Epithelial cell of proximal tubule (primary cell): ENCODE measurements around the gene NPIPB8. TPM values are rescaled to one million over a fixed set of nuclear protein-coding genes. Genes with fewer than 3 reads are reported as not detected.
A peak's percentile ranks its signal among the peaks of the same experiment; 100 is the strongest.
"Not testable (repeated sequence)": the region's sequence is repeated elsewhere in the genome, so short reads cannot be mapped to it uniquely, and the experiment has no call there.

Source experiments
- DNase-seq: peaks from one replicate; pipeline ENCODE4 v3.0.0-alpha.2; 2011; ENCODE audit warnings: low read depth
- H3K4me3 ChIP-seq: 2 replicates; pipeline ENCODE4 v1.5.1; 2011; ENCODE audit warnings: low read depth, mild to moderate bottlenecking, low read length
- total RNA-seq: library from RNA; depleted of rRNA; stranded (reverse); fragments of >200 nt; gene quantifications from 2 replicates; pipeline ENCODE4 v1.2.3, GENCODE V29; 2015
- TF ChIP-seq, protein P1 (sequence below): conservative IDR thresholded peaks from 2 replicates; pipeline ENCODE4 v1.5.1; 2012; ENCODE audit warnings: low read depth, mild to moderate bottlenecking, low read length

NPIPB8 gene
- total RNA-seq, 1 donor from 2014 or later = not detected

DNA sequence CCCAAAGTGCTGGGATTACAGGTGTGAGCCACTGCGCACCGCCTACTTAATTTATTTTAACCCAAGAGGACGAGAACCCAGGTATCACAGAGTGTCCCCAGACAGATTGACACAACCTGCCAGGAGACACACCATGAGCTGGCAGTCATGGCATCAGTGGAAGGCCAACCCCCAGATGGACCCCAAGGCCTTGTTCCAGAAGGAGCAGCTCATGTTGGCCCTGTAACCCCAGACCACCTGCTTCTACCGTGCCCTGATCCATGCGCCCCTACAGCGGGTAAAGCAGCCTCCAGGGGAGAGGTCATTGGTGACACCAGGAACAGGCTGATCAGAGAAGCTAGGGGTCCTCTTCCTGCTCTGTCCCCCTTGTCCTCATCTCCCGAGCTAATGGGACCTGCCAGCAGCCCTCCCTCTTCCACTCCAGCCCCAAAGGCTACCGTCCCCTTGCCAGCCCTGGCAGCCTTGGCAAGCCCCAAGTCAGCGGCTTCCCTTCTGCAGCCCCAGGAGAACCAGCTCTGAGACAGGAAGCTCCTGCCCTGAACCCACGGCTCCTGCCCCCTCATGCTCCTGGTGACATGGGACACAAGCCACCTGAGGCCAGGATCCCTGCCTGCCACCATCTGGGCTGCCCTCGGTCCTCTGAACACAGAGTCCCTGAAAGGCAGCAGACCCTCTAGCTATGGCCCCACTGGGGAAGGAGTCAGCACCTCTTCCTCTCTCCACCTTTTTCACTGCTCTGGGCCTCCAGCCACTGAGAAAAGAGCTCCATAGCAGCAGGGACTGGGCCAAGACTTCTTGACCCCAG is 34.3 kb upstream of the NPIPB8 start:
- TF ChIP-seq, protein P1, sequence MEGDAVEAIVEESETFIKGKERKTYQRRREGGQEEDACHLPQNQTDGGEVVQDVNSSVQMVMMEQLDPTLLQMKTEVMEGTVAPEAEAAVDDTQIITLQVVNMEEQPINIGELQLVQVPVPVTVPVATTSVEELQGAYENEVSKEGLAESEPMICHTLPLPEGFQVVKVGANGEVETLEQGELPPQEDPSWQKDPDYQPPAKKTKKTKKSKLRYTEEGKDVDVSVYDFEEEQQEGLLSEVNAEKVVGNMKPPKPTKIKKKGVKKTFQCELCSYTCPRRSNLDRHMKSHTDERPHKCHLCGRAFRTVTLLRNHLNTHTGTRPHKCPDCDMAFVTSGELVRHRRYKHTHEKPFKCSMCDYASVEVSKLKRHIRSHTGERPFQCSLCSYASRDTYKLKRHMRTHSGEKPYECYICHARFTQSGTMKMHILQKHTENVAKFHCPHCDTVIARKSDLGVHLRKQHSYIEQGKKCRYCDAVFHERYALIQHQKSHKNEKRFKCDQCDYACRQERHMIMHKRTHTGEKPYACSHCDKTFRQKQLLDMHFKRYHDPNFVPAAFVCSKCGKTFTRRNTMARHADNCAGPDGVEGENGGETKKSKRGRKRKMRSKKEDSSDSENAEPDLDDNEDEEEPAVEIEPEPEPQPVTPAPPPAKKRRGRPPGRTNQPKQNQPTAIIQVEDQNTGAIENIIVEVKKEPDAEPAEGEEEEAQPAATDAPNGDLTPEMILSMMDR = no peak
- no peak for DNase-seq
- no peak overlapping the region for H3K4me3 ChIP-seq

DNA sequence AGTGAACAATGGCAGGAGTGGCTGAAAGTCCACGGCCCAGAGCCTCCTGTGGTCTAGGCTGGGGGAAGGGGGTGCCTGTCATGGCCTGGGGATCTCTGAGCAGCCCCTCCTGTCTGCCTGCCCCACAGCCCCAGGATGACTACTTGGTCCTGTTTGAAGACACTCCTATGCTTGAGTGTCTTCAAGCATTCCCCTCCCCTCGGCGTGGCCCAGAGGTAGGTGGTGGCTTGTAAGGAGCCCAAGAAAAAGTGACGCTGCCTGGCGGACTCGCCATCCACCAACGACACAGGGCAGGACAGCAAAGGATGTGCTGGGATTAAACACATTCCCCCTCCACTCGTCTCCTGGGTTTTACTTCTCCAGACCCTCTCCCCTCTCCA is 33.7 kb upstream of the NPIPB8 start:
- no peak overlapping the region for H3K4me3 ChIP-seq
- DNase-seq = no peak
- TF ChIP-seq, protein P1 = no peak

DNA sequence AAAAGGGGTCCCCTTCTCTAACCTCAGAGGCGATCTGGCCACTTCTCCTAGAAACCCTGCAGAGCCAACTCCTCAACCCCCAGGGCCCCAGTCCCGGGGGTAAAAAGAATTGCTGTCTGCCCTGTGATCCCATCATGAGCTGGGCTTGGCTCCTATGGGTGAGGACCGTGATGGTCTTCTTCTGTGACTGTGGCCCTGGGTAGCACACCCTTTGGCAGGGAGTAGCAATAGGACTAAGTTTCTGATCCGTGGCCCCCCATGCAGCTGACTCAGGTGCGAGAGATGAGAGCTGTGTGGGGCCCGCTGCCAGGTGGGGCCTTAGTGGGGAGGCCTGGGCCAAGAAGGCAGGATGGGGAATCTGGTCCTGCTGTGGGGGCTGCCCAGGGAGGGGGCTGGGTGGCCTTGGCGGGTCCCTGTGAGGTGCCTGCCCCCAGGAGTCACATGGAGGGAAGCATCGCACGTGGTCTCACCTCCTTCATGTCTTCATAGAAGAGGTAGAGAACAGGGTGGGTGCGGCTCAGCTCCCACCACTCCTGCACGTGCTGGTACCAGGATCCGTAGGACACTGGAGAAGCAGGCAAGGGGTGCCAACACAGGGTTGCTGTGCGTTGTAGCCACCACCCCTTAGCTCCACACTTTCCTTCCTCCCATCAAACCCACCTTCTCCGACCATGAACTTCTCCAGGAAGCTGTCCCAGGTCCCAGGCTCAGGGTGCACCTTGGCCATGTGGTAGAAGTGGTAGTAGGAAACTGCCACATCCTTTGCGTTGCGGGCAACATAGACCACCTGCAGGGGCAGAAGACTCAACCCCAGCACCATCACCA is 31.4 kb upstream of the NPIPB8 start:
- no peak for DNase-seq
- H3K4me3 ChIP-seq = no peak overlapping the region
- TF ChIP-seq, protein P1 = no peak

DNA sequence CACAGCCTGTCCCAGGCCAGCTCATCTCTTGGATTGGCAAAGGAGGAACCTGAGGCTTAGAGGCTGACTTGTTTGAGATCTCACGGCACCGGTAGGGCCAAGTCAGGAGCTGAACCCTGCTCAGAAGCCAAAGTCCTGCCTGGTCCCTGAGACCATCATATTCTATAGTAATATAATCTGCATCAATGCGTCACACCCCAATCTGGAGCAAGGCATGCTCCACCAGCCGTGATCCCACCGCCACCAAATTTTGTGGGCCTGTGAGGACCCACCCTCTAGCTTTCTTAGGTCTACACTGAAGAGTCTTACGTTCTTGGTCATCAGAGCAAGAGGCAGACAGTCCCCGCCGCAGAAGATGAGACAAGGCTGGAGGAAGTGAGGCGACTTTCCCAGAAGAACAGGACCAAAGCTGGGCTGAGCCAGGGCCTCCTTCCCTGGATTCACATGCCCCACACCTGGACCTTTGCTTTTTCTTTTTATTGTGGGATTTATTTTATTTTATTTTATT is 30.7 kb upstream of the NPIPB8 start:
- no peak overlapping the region for H3K4me3 ChIP-seq
- TF ChIP-seq, protein P1 = no peak
- no peak for DNase-seq

DNA sequence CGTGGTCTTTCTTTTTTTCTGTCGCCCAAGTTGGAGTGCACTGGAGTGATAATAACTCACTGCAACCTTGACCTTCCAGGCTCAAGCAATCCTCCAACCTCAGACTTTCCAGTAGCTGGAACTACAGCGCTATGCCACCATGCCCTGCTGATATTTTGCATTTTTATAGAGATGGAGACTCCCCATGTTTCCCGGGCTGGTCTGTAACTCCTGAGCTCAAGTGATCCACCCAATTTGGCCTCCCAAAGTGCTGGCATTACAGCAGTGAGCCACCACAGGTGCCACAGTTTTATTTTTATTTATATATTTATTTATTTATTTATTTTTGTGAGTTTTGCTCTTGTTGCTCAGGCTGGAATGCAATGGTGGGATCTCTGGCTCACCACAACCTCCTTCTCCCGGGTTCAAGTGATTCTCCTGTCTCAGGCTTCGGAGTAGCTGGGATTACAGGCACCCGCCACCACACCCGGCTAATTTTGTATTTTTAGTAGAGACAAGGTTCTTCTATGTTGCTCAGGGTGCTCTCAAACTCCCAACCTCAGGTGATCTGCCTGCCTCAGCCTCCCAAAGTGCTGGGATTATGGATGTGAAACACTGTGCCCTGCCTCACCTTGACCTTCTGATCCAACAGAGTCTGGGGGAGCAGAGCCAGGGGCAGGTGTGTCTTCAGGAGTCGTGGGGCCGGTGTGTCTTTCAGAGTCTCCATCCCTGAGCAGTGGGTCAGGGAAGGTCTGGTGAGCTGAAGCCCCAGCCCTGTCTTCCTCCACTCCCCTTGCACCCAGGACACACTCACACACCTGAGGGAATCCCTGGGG is 30.0 kb upstream of the NPIPB8 start:
- DNase-seq, H3K4me3 ChIP-seq: not testable (repeated sequence)

DNA sequence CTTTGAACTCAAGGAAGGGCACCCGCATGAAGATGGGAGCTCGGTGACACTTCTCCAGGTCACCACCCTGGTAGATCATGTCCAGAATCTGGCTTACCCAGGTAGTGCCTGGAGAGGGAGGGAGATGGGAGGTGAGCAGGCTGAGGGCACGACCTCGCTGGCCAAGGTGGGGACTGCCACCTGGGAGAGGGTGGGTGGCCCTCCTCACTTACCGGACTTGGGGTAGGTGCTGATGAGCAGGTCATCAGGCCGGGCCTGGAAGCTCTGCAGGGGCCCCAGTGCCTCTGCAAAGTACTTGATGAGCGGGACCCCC is 29.4 kb upstream of the NPIPB8 start:
- DNase-seq, H3K4me3 ChIP-seq: not testable (repeated sequence)

DNA sequence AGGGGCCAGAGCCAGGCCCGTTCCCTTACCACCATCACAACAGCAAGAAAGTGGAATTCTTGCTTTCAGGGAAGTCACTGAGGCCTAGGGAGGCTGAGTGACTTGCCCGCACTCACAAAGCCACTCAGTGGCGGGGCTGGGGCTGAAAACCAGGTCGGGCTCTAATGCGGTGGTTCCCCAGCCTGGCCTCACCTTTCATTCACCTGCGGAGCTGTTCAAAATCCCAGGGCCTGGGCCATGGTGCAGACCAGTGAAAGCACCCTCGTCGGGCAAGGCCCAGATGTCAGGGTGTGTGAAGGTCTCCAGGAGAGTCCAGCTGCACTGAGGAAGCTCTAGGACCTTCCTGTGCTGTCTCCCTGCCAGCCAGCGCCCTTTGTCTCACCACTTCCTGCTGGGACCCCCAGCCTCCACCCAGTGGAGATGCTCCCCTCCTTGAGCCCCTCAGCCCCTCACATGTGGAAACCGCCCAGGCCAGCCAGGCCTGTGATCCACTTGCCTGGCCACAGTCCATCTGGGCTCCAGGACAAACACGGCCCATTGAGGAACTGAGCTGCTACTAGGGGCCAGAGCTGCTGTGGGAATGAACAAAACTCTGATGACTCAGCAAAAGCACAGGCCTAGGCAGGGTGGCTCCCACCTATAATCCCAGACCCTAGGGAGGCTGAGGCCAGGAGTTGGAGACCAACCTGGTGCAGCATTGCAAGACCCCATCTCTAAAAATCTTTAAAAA is 28.8 kb upstream of the NPIPB8 start:
- peak overlapping the region; percentile 27 for H3K4me3 ChIP-seq
- DNase-seq = not testable (repeated sequence)
